HG03139 (cell line): ENCODE results near the gene POFUT2.

Experiments
- ATAC-seq: cut with Tn5 transposase; IDR thresholded peaks from one replicate; pipeline ENCODE4 v1.9.1; 2021; ENCODE audit not compliant: unreplicated experiment

Gene POFUT2

GRCh38 chr21:45299864-45300785 is 12.4 kb upstream of the POFUT2 start:
- no peak for ATAC-seq

- ATAC-seq = no peak
Observed at GRCh38 chr21:45299026-45299863, 11.6 kb upstream of the POFUT2 start.

GRCh38 chr21:45297869-45298268 is 10.2 kb upstream of the POFUT2 start:
- no peak for ATAC-seq

GRCh38 chr21:45297329-45297728 is 9.6 kb upstream of the POFUT2 start:
- ATAC-seq = no peak

GRCh38 chr21:45296638-45297037 is 8.9 kb upstream of the POFUT2 start:
- ATAC-seq = no peak

DNA sequence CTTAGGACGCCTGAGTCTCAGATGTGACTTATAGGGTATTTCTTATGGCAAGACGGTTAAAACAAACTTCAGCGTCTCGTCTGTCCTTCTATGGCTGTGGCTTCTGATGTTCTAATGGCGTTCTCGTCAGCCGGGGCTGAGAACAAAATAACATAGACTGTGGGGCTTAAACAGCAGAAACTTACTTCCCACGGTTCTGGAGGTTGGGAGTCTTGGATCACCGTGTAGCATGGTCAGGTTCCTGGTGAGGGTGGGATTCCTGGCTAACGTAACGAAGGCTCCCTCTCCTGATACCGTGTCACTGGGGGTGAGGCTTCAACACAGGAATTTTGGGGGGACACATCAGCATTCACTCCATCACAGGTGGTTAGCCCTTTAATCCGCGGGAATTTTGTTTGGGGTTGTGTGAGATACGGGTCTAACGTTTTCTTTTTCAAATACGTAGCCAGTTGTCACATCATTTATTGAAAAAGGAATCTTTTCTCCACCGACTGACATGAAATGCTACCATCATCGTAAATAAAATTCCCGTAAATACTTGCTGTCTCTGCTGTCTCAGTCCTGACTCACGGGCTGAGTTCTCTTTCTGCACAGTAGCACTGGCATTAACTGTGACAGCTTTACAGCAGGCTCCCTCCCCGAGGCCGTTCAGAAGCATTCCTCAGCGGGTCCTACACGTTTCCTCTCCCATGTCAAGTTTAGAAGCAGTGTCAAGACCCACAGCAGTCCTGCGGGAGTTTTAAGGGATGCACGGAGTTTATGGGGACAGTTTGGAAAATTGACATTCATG is 8.1 kb upstream of the POFUT2 start:
- ATAC-seq = no peak

DNA sequence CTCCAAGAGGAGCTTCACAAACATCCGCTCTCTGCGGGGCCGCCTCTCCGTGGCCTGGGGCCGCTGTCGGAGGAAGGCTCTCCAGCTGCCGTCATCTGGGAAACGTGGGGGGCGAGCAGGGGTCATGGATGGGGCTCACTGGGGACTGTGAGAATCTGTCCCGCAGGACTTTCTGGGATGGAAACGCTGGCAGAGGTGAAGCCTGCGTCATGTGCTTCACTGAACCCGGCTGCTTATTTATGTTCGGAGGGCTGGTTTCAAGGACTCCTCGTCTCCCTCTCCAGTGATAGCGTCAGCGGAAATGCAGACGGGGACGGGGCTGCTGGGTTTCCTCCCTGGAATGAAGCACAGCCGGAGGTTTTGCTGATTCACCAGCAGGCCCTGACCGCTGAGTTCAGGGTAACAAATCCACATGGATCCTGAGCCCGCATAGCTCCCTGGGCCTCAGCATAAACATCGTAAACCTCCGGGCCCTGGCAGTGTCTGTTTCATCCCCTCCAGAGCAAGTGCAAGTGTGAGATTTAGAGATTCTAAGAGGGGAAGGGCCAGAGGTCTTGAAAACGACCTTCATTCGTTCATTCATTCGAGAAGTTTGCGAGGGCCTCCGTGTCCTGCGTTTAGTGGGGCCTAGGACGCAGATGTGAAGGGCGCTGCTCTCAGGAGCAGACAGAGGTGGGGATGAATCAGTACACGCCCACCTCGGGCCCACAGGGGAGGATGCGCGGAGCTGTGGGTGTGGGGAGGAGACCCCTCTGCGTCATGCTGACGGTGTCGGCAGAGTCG is 7.0 kb upstream of the POFUT2 start:
- no peak for ATAC-seq

GRCh38 chr21:45293726-45294401 is 6.2 kb upstream of the POFUT2 start:
- ATAC-seq = no peak

DNA sequence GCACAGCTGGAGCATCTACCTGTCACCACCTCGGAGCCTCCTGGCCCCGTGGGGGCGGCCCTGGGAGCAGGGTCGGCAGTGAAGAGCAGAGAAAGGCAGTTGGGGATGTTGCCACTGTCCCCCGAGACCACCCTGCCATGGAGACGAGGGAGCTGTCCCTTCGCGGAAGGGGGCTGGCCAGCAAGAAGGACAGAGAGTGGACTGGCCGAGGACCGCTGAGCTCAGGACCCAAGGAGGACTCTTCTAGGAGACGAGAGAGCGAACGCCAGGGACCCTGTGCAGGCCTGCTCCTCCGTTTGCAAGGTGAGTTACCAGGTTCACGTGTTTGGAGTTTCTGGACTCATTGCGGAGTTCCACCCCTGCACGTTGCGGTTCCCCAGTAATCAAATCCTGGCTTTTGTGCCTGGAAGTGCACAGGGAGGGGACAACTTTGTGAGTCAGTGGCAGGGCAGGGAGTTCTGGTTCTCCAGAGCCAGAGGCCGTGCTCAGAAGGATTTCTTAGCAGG is 5.6 kb upstream of the POFUT2 start:
- no peak for ATAC-seq

- no peak for ATAC-seq
Observed at GRCh38 chr21:45292399-45293219, 4.9 kb upstream of the POFUT2 start.

GRCh38 chr21:45291613-45292398 is 4.1 kb upstream of the POFUT2 start:
- ATAC-seq = no peak

GRCh38 chr21:45290948-45291612 is 3.4 kb upstream of the POFUT2 start:
- no peak for ATAC-seq

DNA sequence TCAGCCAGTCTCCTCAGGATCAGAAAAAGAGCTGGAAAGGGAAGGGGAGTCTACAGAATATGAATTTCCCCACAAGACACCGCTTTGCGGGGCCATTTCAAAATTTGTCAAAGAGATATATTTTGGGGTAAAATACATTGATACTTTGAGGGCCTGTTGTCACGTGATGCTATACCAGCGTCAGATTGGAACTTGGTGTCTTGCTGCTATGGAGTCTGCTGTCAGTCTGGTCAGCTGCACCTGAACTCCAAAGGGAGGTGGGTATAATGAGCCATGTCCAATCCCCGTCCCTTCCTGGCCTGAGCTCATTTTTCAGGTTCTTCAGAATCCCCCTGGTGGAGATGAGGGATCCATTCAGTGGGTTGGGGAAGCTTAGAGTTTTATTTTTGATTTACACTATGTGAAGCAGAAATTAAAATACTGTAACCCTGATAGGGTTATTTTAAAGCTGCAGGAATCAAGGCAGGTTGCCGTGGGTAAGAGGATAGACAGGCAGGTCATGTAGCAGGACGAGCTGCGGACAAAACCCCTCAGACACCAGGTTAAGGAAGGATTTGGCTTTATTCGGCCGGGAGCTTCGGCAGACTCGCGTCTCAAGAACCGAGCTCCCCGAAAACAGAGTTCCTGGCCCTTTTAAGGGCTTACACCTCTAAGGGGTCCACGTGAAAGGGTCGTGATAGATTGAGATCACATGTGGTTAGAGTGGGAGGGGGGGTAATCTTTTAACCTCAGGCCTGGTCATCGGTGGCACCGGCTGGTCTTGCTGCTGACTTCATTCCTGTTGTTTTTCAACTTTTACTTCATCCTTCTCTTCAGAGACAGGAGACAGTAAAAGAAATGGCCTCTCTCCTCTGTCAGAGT is 2.2 kb upstream of the POFUT2 start:
- no peak for ATAC-seq

GRCh38 chr21:45289134-45289533 is 1.4 kb upstream of the POFUT2 start:
- no peak for ATAC-seq

- ATAC-seq = no peak
Observed at GRCh38 chr21:45288441-45288841, 746 bp upstream of the POFUT2 start.

- no peak for ATAC-seq
Observed at GRCh38 chr21:45286671-45287437, 841 bp downstream of the POFUT2 start.
